MM.1S (cell line): ENCODE results near the gene PICK1.

Source experiments
- DNase-seq: peaks from one replicate; pipeline ENCODE4 v3.0.0-alpha.2; 2015
- H2AFZ ChIP-seq: fragments of 300-600 bp; sonication (generic); 2 replicates; pipeline ENCODE4 v1.6.0; 2016; ENCODE audit warnings: antibody characterized with exemption, low read length
- H3F3A ChIP-seq: fragments of 300-600 bp; sonication (generic); 2 replicates; pipeline ENCODE4 v1.6.1; 2016; ENCODE audit warnings: mild to moderate bottlenecking, antibody characterized with exemption, low read length, moderate library complexity, mixed read lengths; ENCODE audit not compliant: insufficient read depth
- H3K27ac ChIP-seq: fragments of 300-600 bp; sonication (generic); 2 replicates; pipeline ENCODE4 v1.5.1; 2016; ENCODE audit warnings: mild to moderate bottlenecking, low read length
- H3K27me3 ChIP-seq: fragments of 300-600 bp; sonication (generic); replicated peaks from 2 replicates; pipeline ENCODE4 v1.6.0; 2016; ENCODE audit warnings: low read length; ENCODE audit not compliant: insufficient read depth
- H3K36me3 ChIP-seq: fragments of 300-600 bp; sonication (generic); replicated peaks from 2 replicates; pipeline ENCODE4 v1.6.1; 2016; ENCODE audit warnings: mild to moderate bottlenecking, low read length, mixed read lengths; ENCODE audit not compliant: insufficient read depth
- H3K4me1 ChIP-seq: fragments of 300-600 bp; sonication (generic); 2 replicates; pipeline ENCODE4 v1.6.1; 2016; ENCODE audit warnings: low read length, mixed read lengths
- H3K4me2 ChIP-seq: fragments of 300-600 bp; sonication (generic); 2 replicates; pipeline ENCODE4 v1.6.0; 2016; ENCODE audit warnings: low read depth, low read length
- H3K4me3 ChIP-seq: fragments of 300-600 bp; sonication (generic); 2 replicates; pipeline ENCODE4 v1.5.1; 2016; ENCODE audit warnings: low read length, mixed read lengths
- H3K79me2 ChIP-seq: fragments of 300-600 bp; sonication (generic); 2 replicates; pipeline ENCODE4 v1.6.1; 2016; ENCODE audit warnings: mixed run types, low read length, mixed read lengths
- H3K9ac ChIP-seq: fragments of 300-600 bp; sonication (generic); 2 replicates; pipeline ENCODE4 v1.6.1; 2016; ENCODE audit warnings: low read length, mixed read lengths
- H3K9me2 ChIP-seq: fragments of 300-600 bp; sonication (generic); replicated peaks from 2 replicates; pipeline ENCODE4 v1.6.1; 2016; ENCODE audit warnings: mild to moderate bottlenecking, low read length, mixed read lengths; ENCODE audit not compliant: insufficient read depth
- H3K9me3 ChIP-seq: fragments of 300-600 bp; sonication (generic); replicated peaks from 2 replicates; pipeline ENCODE4 v1.6.1; 2016; ENCODE audit warnings: mild to moderate bottlenecking, low read length, mixed read lengths; ENCODE audit not compliant: insufficient read depth
- H4K20me1 ChIP-seq: fragments of 300-600 bp; sonication (generic); 2 replicates; pipeline ENCODE4 v1.6.1; 2016; ENCODE audit warnings: mild to moderate bottlenecking, low read length, moderate library complexity, mixed read lengths; ENCODE audit not compliant: insufficient read depth
- CTCF ChIP-seq: fragments of 300-600 bp; sonication (generic); IDR thresholded peaks from 2 replicates; pipeline ENCODE4 v1.5.1; 2016; ENCODE audit warnings: antibody characterized with exemption, low read length, mixed read lengths
- EZH2 ChIP-seq: fragments of 300-600 bp; sonication (generic); optimal IDR thresholded peaks from 2 replicates; pipeline ENCODE3; 2017; ENCODE audit warnings: low read depth, mild to moderate bottlenecking, antibody characterized with exemption, low read length, mixed read lengths
- EZH2phosphoT487 ChIP-seq: fragments of 300-600 bp; sonication (generic); IDR thresholded peaks from 2 replicates; pipeline ENCODE4 v1.6.1; 2018; ENCODE audit warnings: antibody characterized with exemption, low read length

The PICK1 gene

GRCh38 chr22:38030311-38031133, 26.7 kb upstream of the PICK1 start:
- no peak overlapping the region for H2AFZ ChIP-seq
- H3K9me3 ChIP-seq, result no peaks in the 10 kb centered on the region
- no peaks in the 10 kb centered on the region for H3K9me2 ChIP-seq
- no peaks in the 10 kb centered on the region for H3K4me1 ChIP-seq
- no peak overlapping the region for H3K27ac ChIP-seq
- no peaks in the 10 kb centered on the region for H3F3A ChIP-seq
- H3K9ac ChIP-seq, result no peak overlapping the region
- no peak for DNase-seq
- no peaks in the 10 kb centered on the region for H3K36me3 ChIP-seq
- H3K79me2 ChIP-seq, result no peaks in the 10 kb centered on the region
- H3K4me3 ChIP-seq, result no peak overlapping the region
- no peak overlapping the region for H3K4me2 ChIP-seq
- no peak for TF ChIP-seq EZH2phosphoT487
- TF ChIP-seq EZH2, result no peak
- TF ChIP-seq CTCF, result no peak
- H4K20me1 ChIP-seq, result no peaks in the 10 kb centered on the region
- H3K27me3 ChIP-seq, result no peaks in the 10 kb centered on the region

GRCh38 chr22:38031491-38031890, 25.7 kb upstream of the PICK1 start:
- Histone ChIP-seq H4K20me1 (no peaks in the 10 kb centered on the region), H3K9me3 (no peaks in the 10 kb centered on the region), H3K4me3 (no peak overlapping the region), H3K4me2 (no peak overlapping the region), H3K9ac (no peak overlapping the region), H3K27me3 (no peaks in the 10 kb centered on the region), H3K27ac (no peak overlapping the region), H3K79me2 (no peaks in the 10 kb centered on the region), H2AFZ (no peak overlapping the region), H3K36me3 (no peaks in the 10 kb centered on the region), H3K9me2 (no peaks in the 10 kb centered on the region), H3K4me1 (no peaks in the 10 kb centered on the region), H3F3A (no peaks in the 10 kb centered on the region)
- no peak for DNase-seq
- TF ChIP-seq EZH2 (no peak), EZH2phosphoT487 (no peak), CTCF (no peak)

GRCh38 chr22:38032681-38033521, 24.3 kb upstream of the PICK1 start:
- TF ChIP-seq CTCF, result no peak
- TF ChIP-seq EZH2phosphoT487, result no peak
- no peak for TF ChIP-seq EZH2
- no peak for DNase-seq
- Histone ChIP-seq H2AFZ (no peak overlapping the region), H3K9me3 (no peaks in the 10 kb centered on the region), H3F3A (no peaks in the 10 kb centered on the region), H4K20me1 (no peaks in the 10 kb centered on the region), H3K9ac (no peak overlapping the region), H3K36me3 (no peaks in the 10 kb centered on the region), H3K4me2 (no peak overlapping the region), H3K4me1 (no peaks in the 10 kb centered on the region), H3K4me3 (no peak overlapping the region), H3K27ac (no peak overlapping the region), H3K27me3 (no peaks in the 10 kb centered on the region), H3K9me2 (no peaks in the 10 kb centered on the region), H3K79me2 (no peaks in the 10 kb centered on the region)
